Suprapubic skin (tissue), 4 donors: ENCODE measurements around the gene FBN1.

Experiments used
- CTCF ChIP-seq, 2 donors: fragments of 200-600 bp in 1 of 2; fragments of 450-650 bp in 1 of 2; sonication (generic) in 1 of 2; IDR thresholded peaks; one replicate each; pipeline ENCODE4 v1.5.1; 2016 to 2019; ENCODE audit warnings: antibody characterized with exemption in 2 of 2, mild to moderate bottlenecking in 1 of 2, moderate library complexity in 1 of 2
- POLR2A ChIP-seq, 2 donors: fragments of 450-650 bp; IDR thresholded peaks; one replicate each; pipeline ENCODE4 v1.6.1; 2017; ENCODE audit warnings: antibody characterized with exemption in 2 of 2, mild to moderate bottlenecking in 2 of 2, moderate library complexity in 2 of 2
- POLR2AphosphoS5 ChIP-seq, 3 donors: sonication (generic); formaldehyde crosslinking; IDR thresholded peaks; one replicate each; pipeline ENCODE4 v1.6.1; 2017; ENCODE audit warnings: antibody characterized with exemption in 3 of 3

GRCh38 chr15:48400086-48400485, 245.4 kb downstream of the FBN1 start:
- no peak for TF ChIP-seq POLR2AphosphoS5 (IDR thresholded peaks at IDR 0.05)
- no peak for TF ChIP-seq POLR2A (IDR thresholded peaks at IDR 0.05)
- TF ChIP-seq CTCF (IDR thresholded peaks at IDR 0.05): no peak
